Panc1 (cell line): ENCODE measurements around the gene OR51F2. TPM values are rescaled to one million over a fixed set of nuclear protein-coding genes. Genes with fewer than 3 reads are reported as not detected.
"Not testable (repeated sequence)": the region's sequence is repeated elsewhere in the genome, so short reads cannot be mapped to it uniquely, and the experiment has no call there.

Experiments
- ATAC-seq: fragments of 200-7000 bp; cut with Tn5 transposase; 2 replicates; pipeline ENCODE4 v1.9.1; 2020; ENCODE audit warnings: mild to moderate bottlenecking, moderate library complexity
- BruUV-seq: library from RNA; stranded (reverse); fragments of 400-500 nt; replicated peaks from 2 replicates; lab custom pipeline; 2021; lab: Mats Ljungman, UMichigan
- CTCF ChIA-PET: fragments of 300-600 bp; sonication (Branson Sonifier 250); formaldehyde crosslinking; loops from one replicate; lab custom pipeline; 2022; ENCODE audit warnings: antibody characterized with exemption; lab: Charles Lee
- POLR2A ChIA-PET: fragments of 300-600 bp; sonication (Branson Sonifier 250); formaldehyde crosslinking; loops from one replicate; lab custom pipeline; 2022; ENCODE audit warnings: antibody characterized with exemption; lab: Charles Lee
- DNase-seq: peaks from one replicate; pipeline ENCODE4 v3.0.0-alpha.2; 2010; ENCODE audit warnings: low read depth, low spot score
- H3K27ac ChIP-seq: 2 replicates; pipeline ENCODE4 v1.5.1; 2011; ENCODE audit warnings: mild to moderate bottlenecking, low read length, inconsistent platforms
- H3K27me3 ChIP-seq: fragments of 200-500 bp; sonication (Bioruptor generic); 2 replicates; pipeline ENCODE4 v1.6.0; 2014; ENCODE audit warnings: low read length, inconsistent platforms; ENCODE audit not compliant: control insufficient read depth, insufficient read depth
- H3K36me3 ChIP-seq: fragments of 200-500 bp; sonication (Bioruptor generic); 2 replicates; pipeline ENCODE4 v1.5.1; 2014; ENCODE audit warnings: inconsistent platforms, mild to moderate bottlenecking, low read length, moderate library complexity; ENCODE audit not compliant: control insufficient read depth, insufficient read depth
- H3K4me1 ChIP-seq: 2 replicates; pipeline ENCODE4 v1.5.1; 2011; ENCODE audit warnings: inconsistent platforms, mild to moderate bottlenecking, low read length, moderate library complexity; ENCODE audit not compliant: control insufficient read depth, insufficient read depth
- H3K4me3 ChIP-seq, 2 experiments: 2 replicates each; pipeline ENCODE4 v1.5.1; 2011 to 2012; ENCODE audit warnings: low read depth in 2 of 2, low read length in 2 of 2, mild to moderate bottlenecking in 2 of 2, inconsistent platforms in 1 of 2, moderate library complexity in 1 of 2
- H3K9me3 ChIP-seq: fragments of 200-500 bp; sonication (Bioruptor generic); 2 replicates; pipeline ENCODE4 v1.5.1; 2014; ENCODE audit warnings: low read depth, mild to moderate bottlenecking, inconsistent platforms, low read length, moderate library complexity; ENCODE audit not compliant: control insufficient read depth, insufficient read depth
- CTCF ChIP-seq: fragments of 450-650 bp; IDR thresholded peaks from 2 replicates; pipeline ENCODE4 v1.5.1; 2017; ENCODE audit warnings: mild to moderate bottlenecking
- POLR2AphosphoS5 ChIP-seq: IDR thresholded peaks from 2 replicates; pipeline ENCODE4 v1.6.1; 2012; ENCODE audit warnings: mild to moderate bottlenecking, low read depth, low read length, moderate library complexity
- REST ChIP-seq, 2 experiments: IDR thresholded peaks; 2 replicates each; pipeline ENCODE4 v1.6.1; 2011 to 2012; ENCODE audit warnings: low read depth in 2 of 2, control low read depth in 1 of 2, low read length in 1 of 2, mild to moderate bottlenecking in 1 of 2, moderate library complexity in 1 of 2; ENCODE audit not compliant: insufficient read depth in 1 of 2
- SIN3A ChIP-seq: IDR thresholded peaks from 2 replicates; pipeline ENCODE4 v1.6.1; 2012; ENCODE audit warnings: low read depth, mild to moderate bottlenecking, low read length, moderate library complexity, borderline replicate concordance; ENCODE audit not compliant: insufficient read depth
- TCF7L2 ChIP-seq: IDR thresholded peaks from 2 replicates; pipeline ENCODE4 v1.6.1; 2011; ENCODE audit warnings: mild to moderate bottlenecking, low read depth, low read length, inconsistent platforms
- in situ Hi-C: cut with HindIII; loops from 2 replicates; pipeline ENCODE4 v1.10.0; 2016; ENCODE audit warnings: low sequenced_read_pairs, low pct_unique_long_range_greater_than_20kb
- intact Hi-C: fragments of 100-400 bp; cut with micrococcal nuclease; formaldehyde crosslinking; loops from one replicate; pipeline ENCODE4 v1.10.0; 2022; ENCODE audit not compliant: unreplicated experiment
- total RNA-seq: library from RNA; stranded (reverse); gene quantifications from one replicate; pipeline ENCODE4 v1.2.1, GENCODE V29; 2021; ENCODE audit not compliant: unreplicated experiment

Gene OR51F2
- total RNA-seq, 1 experiment from 2014 or later, result not detected

GRCh38 chr11:4797206-4797605 lies 23.9 kb upstream of the OR51F2 start:
- intact Hi-C loops, result no loop called here
- ATAC-seq, result no peak
- Histone ChIP-seq H3K27ac (no peak overlapping the region), H3K9me3 (no peaks in the 10 kb centered on the region), H3K4me1 (no peaks in the 10 kb centered on the region), H3K36me3 (no peaks in the 10 kb centered on the region), H3K4me3 (no peak overlapping the region), H3K27me3 (peaks cover 2% of the 10 kb centered on the region; the same call in 1 of the 2 replicates)
- CTCF ChIA-PET, result no interaction called here
- BruUV-seq, result no TSS peak
- POLR2A ChIA-PET, result no interaction called here
- TF ChIP-seq POLR2AphosphoS5, result no peak
- TF ChIP-seq TCF7L2, result no peak
- no peak for DNase-seq
- in situ Hi-C loops, result no loop called here

- H3K9me3 ChIP-seq, result no peaks in the 10 kb centered on the region
- H3K36me3 ChIP-seq, result no peaks in the 10 kb centered on the region
- H3K27ac ChIP-seq, result no peak overlapping the region
- no peaks in the 10 kb centered on the region for H3K4me1 ChIP-seq
- ChIA-PET POLR2A (interaction anchor here (0.6 kb wide), 1 partner anchor 1341 kb away, joined by 7 read pairs; no protein-coding TSS in a partner anchor), CTCF (no interaction called here)
- ATAC-seq, result no peak; the same call in 1 of the 2 replicates
- no peak for DNase-seq
- H3K27me3 ChIP-seq, result no peaks in the 10 kb centered on the region; the same call in 1 of the 2 replicates
- intact Hi-C loops (no loop called here), in situ Hi-C loops (no loop called here)
- TF ChIP-seq CTCF (no peak), TCF7L2 (no peak), REST (IDR thresholded peaks at IDR 0.05; ENCODE audit: insufficient read depth in 1 of 2, low read depth in 2 of 2, low read length in 1 of 2) (no peak), POLR2AphosphoS5 (no peak), SIN3A (no peak)
- H3K4me3 ChIP-seq, result no peak overlapping the region
- no TSS peak for BruUV-seq
Observed at GRCh38 chr11:4798427-4799183, 22.5 kb upstream of the OR51F2 start.

- BruUV-seq, POLR2A ChIA-PET, H3K36me3 ChIP-seq, H3K4me1 ChIP-seq, in situ Hi-C loops, DNase-seq, ATAC-seq, H3K9me3 ChIP-seq, intact Hi-C loops, H3K27ac ChIP-seq, CTCF ChIA-PET, H3K27me3 ChIP-seq, H3K4me3 ChIP-seq: not testable (repeated sequence)
Observed at GRCh38 chr11:4801316-4801715, 19.8 kb upstream of the OR51F2 start.
